Glomerular visceral epithelial cell (primary cell): Measurements from ENCODE around the gene RNF225.
A peak's percentile ranks its signal among the peaks of the same experiment; 100 is the strongest.
"Not testable (repeated sequence)": the region's sequence is repeated elsewhere in the genome, so short reads cannot be mapped to it uniquely, and the experiment has no call there.

Experiments used
- DNase-seq: peaks from one replicate; pipeline ENCODE4 v3.0.0-alpha.2; 2016; ENCODE audit errors: extremely low spot score

Gene RNF225

GRCh38 chr19:58395220-58395978 lies at the start of gene RNF225:
Gene RNF225 (plus strand): TSS chr19:58395656. CDS start chr19:58396090, 434 bp downstream.
- no peak for DNase-seq

DNA sequence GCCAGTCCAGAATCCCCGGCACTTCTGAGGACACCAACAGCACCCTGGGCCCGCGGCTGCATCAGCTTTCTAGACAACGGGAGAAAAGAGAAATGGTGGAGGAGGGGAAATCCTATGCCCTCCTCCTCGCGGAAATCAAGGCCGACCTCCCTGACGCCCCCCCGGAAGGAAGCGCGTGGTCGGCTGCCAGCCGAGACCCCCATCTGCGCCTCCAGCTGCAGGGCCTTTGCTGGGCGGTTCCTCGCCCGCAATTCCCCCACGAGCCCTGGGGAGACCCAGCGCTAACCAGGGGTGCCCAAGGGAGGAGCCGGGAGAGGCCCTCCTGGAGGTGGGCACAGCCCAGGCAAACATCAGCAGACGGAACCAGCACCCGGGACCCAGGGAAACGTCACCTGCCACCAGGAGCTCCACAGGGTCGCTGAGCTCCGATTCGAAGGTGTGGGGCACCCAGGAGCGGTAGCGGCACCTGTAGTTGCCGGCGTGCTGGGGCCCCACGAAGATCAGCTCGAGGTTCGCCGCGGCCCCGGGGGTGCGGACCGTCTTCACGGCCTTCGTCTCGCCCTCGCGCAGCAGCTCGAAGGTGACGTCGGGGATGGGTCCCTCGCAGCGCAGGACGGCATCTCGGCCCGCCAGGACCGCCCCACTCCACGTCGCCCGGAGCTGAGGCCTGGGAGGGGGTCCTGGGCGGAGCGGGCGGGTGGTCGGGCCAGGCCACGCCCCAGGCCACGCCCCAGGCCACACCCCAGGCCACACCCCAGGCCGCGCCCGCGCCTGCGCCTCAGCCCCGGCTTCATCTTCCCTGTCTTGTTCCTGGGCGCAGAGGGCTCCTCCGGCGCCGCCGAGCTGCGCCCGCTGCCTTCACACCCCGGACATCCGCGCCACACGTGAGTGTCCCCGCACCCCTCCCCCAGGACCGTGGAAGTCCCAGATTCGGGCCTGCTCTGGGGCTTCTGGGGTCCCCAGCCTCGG lies 48.2 kb upstream of the RNF225 start:
- peak; percentile 87 for DNase-seq

- DNase-seq, result not testable (repeated sequence)
Measured at GRCh38 chr19:58348080-58348479, 47.4 kb upstream of the RNF225 start.

GRCh38 chr19:58349590-58349989 lies 45.9 kb upstream of the RNF225 start:
- DNase-seq, result no peak

DNA sequence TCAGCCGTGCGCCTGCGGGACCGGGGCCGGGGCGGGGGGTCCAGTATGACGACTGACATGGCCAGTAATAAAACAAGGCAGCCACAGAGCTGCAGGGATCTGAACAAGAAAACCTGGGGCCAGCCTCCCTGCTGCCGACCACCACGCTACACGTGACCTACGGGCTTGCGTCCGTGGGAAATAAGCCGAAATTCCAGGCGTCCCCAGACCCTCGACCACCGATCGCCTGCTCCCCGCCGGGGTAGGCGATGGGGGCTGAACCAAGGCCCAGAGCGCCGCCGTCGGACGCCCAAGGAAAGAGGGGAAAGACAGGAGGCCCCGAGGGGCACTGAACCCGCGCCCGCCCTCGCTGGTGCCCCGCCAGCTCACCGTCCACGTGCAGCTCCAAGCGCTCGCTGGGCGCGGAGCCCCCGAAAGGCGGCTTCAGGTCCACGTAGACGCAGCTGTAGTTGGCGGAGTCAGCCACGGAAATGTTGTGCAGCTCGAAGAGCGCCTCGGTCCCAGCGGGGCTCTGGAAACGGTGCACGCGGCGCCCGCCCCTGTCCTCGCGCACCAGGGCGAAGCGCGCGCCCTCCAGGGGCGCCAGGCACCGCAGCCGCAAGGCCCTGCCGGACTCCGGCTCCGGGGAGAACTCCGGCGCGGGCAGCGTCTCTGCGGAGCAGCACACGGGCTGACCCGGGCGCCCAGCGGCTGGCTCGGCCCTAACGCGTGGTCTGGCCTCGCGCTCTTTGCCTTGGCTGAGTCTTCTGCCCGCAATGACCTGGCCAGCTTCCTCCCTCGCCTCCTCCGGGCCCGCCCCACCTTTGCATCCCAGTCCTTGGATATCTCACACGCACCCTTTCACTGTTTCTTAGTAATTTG lies 45.2 kb upstream of the RNF225 start:
- DNase-seq, result no peak

- DNase-seq, result no peak
Measured at GRCh38 chr19:58350871-58351557, 44.4 kb upstream of the RNF225 start.

GRCh38 chr19:58351558-58351878 lies 43.9 kb upstream of the RNF225 start:
- no peak for DNase-seq

GRCh38 chr19:58351990-58352755 lies 43.3 kb upstream of the RNF225 start:
- DNase-seq, result no peak

DNA sequence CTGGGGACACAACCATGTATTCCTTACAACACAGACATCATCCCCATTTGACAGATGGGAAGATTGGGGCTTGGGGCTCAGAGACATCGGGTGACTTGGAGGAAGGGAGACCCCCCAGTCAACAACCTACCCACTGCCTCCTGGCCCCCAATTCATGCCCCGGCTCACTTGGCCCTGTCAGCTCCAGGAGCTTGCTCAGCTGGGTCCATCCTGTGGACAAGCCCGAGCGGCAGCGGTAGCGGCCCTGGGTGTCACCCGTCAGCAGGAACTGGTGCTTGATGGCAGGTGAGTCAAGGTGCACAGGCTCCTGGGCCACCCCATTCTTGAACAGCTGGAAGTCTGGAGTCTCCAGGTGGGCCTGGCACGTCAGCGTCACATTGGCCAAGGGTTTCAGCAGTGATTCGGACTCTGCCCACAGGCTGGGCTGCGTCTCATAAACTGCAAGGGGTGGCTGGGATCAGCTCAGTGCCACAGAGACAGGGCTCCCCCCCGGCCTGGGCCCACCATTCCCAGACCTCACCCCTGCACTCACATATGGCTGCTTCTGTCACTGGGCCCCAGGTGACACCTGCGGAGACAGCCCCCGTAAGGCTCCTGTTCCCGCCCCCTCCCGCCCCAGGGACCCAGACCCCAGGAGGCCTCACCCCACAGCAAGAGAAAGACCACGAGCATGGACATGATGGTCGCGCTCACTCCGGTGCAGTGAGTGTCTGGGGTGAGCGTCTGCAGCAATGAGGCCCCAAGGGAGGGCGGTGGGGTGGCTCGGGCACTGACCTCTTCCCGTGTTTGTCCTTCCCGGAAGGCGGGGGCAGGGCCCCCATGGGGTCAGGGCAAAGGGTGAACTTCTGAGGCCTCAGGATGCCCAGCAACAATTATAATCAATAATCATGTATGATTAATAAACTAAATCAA lies 42.4 kb upstream of the RNF225 start, which contains the start of gene A1BG:
TSS of gene A1BG (minus strand) at position 733 of the 912 bp plus-strand sequence. CDS start at position 678, 55 bp downstream.
- DNase-seq, result no peak

- DNase-seq, result no peak
Measured at GRCh38 chr19:58353717-58354477, 41.6 kb upstream of the RNF225 start.

DNA sequence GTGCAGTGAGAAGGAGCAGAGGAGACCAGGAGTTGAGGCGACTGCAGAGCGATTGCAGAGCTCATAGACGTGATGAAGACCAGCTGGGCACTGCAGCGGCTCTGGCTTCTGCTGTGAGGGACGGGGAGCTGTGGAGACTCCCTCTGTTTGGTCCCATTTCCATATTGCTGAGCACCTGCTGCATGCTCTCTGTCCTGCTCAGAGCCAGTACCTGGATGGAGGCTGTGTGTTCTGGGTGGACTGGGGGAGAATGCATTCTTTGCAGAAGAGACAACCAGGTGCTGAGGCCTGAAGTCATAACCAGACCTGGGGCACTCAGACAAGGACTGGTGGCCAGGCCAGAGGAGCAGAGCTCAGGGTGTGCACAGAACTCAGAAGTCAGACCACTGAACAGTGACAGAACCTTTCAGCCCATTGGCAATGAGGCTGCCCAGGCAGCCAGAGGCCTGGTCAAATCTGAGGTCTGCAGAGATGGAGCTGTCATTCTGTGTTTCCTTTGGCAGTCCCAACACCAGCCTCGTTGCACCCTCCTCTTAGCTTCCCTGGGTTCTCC lies 40.9 kb upstream of the RNF225 start:
- DNase-seq, result no peak

DNA sequence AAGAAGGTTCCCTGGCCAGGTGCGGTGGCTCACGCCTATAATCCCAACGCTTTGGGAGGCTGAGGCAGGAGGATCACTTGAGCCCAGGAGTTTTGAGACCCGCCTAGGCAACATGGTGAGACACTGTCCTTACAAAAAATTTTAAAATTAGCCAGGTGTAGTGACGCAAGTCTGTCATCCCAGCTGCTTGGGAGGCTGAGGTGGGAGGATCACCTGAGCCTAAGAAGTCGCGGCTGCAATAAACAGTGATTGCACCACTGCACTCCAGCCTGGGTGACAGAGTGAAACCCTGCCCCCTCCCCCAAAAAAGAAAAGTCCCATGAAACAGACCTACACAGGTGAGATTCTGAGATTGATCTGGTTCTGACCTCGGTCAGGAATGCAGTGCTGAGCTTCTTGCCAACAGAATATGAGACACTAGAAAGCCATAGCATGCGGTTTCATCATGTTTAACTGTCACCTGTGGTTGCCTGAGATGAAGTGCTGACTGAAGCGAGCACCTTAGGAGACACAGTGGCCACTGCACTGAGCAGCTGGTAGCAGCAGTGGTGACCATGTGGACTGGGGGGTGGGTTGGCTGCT lies 40.1 kb upstream of the RNF225 start:
- no peak for DNase-seq

GRCh38 chr19:58355908-58356765 lies 39.3 kb upstream of the RNF225 start:
- no peak for DNase-seq

DNA sequence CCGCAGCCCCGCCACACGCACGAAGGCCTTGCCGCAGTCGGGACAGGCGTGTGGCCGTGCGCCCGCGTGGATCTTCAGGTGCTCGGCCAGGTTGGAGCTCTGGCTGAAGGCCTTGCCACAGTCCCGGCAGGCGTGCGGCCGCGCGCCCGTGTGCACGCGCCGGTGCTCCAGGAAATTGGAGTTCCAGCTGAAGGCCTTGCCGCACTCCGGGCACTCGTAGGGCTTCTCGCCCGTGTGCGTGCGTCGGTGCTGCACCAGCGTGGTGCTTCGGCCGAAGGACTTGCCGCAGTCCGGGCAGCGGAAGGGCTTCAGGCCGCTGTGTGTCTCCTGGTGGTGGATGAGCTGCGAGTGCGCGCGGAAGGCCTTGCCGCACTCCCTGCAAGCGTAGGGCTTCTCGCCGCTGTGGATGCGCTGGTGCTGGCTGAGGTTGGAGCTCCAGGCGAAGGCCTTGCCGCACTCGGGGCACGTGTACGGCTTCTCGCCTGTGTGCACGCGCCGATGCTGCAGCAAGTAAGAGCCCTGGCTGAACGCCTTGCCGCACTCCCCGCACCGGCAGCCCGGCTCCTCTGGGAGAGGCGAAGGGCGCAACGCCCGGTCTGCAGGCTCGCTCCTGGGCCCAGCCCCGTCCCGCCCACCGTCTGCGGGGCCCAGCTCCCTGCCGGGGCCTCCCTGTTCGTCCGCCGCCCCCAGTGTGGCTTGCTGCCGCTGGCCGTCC lies 38.5 kb upstream of the RNF225 start:
- no peak for DNase-seq

GRCh38 chr19:58357481-58358145 lies 37.8 kb upstream of the RNF225 start:
- no peak for DNase-seq

DNA sequence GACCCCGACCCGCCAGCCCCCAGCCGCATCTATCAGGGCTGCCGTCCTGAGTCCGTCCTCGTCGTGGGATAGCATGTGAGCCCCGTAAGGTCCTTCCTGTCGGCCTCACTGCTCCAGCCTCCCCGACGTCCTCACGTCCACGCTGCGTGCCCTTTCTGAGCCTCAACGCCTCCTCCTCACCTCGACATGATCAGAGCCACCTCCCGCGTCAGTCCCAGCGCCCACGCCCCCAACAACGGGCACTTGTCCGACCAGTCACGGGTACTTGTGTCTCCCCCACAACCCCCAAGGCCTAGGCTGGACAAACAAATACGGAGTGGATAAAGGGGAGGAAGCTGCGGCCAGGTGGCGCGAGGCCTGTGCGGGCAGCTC lies 33.6 kb upstream of the RNF225 start:
- peak; percentile 45 for DNase-seq
